ENCODE data around the gene IGSF22.
"Not testable (repeated sequence)": the region's sequence is repeated elsewhere in the genome, so short reads cannot be mapped to it uniquely, and the experiment has no call there.

Gene IGSF22

GRCh38 chr11:18684267-18684666, 41.7 kb downstream of the IGSF22 start:
- H3K4me3 ChIP-seq (ENCODE audit: low read depth, low read length), result no peak overlapping the region
- H3K27ac ChIP-seq (ENCODE audit: low read depth, low read length), result no peak overlapping the region
- no peaks in the 10 kb centered on the region for H3K4me1 ChIP-seq (ENCODE audit: control insufficient read depth, insufficient read depth, low read length, unreplicated experiment)
- no peaks in the 10 kb centered on the region for H3K36me3 ChIP-seq (ENCODE audit: insufficient read depth, low read length)
- H3K27me3 ChIP-seq (ENCODE audit: insufficient read depth, low read length), result no peaks in the 10 kb centered on the region
- H2AFZ ChIP-seq (ENCODE audit: low read length, unreplicated experiment), result no peak overlapping the region
- H3K79me2 ChIP-seq (ENCODE audit: control insufficient read depth, insufficient read depth, low read length, unreplicated experiment), result no peaks in the 10 kb centered on the region

GRCh38 chr11:18682466-18682865, 43.5 kb downstream of the IGSF22 start:
- H3K27me3 ChIP-seq (ENCODE audit: insufficient read depth, low read length), result no peaks in the 10 kb centered on the region
- H3K36me3 ChIP-seq (ENCODE audit: insufficient read depth, low read length), result no peaks in the 10 kb centered on the region
- H3K79me2 ChIP-seq (ENCODE audit: control insufficient read depth, insufficient read depth, low read length, unreplicated experiment), result no peaks in the 10 kb centered on the region
- H3K4me1 ChIP-seq (ENCODE audit: control insufficient read depth, insufficient read depth, low read length, unreplicated experiment), result no peaks in the 10 kb centered on the region
- no peak overlapping the region for H3K4me3 ChIP-seq (ENCODE audit: low read depth, low read length)
- no peak overlapping the region for H3K27ac ChIP-seq (ENCODE audit: low read depth, low read length)
- no peak overlapping the region for H2AFZ ChIP-seq (ENCODE audit: low read length, unreplicated experiment)

- H3K4me1 ChIP-seq (ENCODE audit: control insufficient read depth, insufficient read depth, low read length, unreplicated experiment); H3K4me3 ChIP-seq (ENCODE audit: low read depth, low read length); H3K27ac ChIP-seq (ENCODE audit: low read depth, low read length); H3K79me2 ChIP-seq (ENCODE audit: control insufficient read depth, insufficient read depth, low read length, unreplicated experiment); H2AFZ ChIP-seq (ENCODE audit: low read length, unreplicated experiment); H3K36me3 ChIP-seq (ENCODE audit: insufficient read depth, low read length); H3K27me3 ChIP-seq (ENCODE audit: insufficient read depth, low read length): not testable (repeated sequence)
Measured at GRCh38 chr11:18681949-18682348, 44.0 kb downstream of the IGSF22 start.

- no peaks in the 10 kb centered on the region for H3K36me3 ChIP-seq (ENCODE audit: insufficient read depth, low read length)
- no peaks in the 10 kb centered on the region for H3K27me3 ChIP-seq (ENCODE audit: insufficient read depth, low read length)
- H2AFZ ChIP-seq (ENCODE audit: low read length, unreplicated experiment), result no peak overlapping the region
- H3K27ac ChIP-seq (ENCODE audit: low read depth, low read length), result no peak overlapping the region
- no peaks in the 10 kb centered on the region for H3K4me1 ChIP-seq (ENCODE audit: control insufficient read depth, insufficient read depth, low read length, unreplicated experiment)
- no peaks in the 10 kb centered on the region for H3K79me2 ChIP-seq (ENCODE audit: control insufficient read depth, insufficient read depth, low read length, unreplicated experiment)
- no peak overlapping the region for H3K4me3 ChIP-seq (ENCODE audit: low read depth, low read length)
Measured at GRCh38 chr11:18677560-18677959, 48.4 kb downstream of the IGSF22 start.

- Histone ChIP-seq H2AFZ (ENCODE audit: low read length, unreplicated experiment) (no peak overlapping the region), H3K27ac (ENCODE audit: low read depth, low read length) (no peak overlapping the region), H3K4me3 (ENCODE audit: low read depth, low read length) (no peak overlapping the region), H3K36me3 (ENCODE audit: insufficient read depth, low read length) (no peaks in the 10 kb centered on the region), H3K79me2 (ENCODE audit: control insufficient read depth, insufficient read depth, low read length, unreplicated experiment) (no peaks in the 10 kb centered on the region), H3K27me3 (ENCODE audit: insufficient read depth, low read length) (no peaks in the 10 kb centered on the region), H3K4me1 (ENCODE audit: control insufficient read depth, insufficient read depth, low read length, unreplicated experiment) (no peaks in the 10 kb centered on the region)
Measured at GRCh38 chr11:18676803-18677202, 49.2 kb downstream of the IGSF22 start.

- not testable (repeated sequence) for H2AFZ ChIP-seq (ENCODE audit: low read length, unreplicated experiment); H3K27ac ChIP-seq (ENCODE audit: low read depth, low read length); H3K36me3 ChIP-seq (ENCODE audit: insufficient read depth, low read length); H3K27me3 ChIP-seq (ENCODE audit: insufficient read depth, low read length); H3K4me1 ChIP-seq (ENCODE audit: control insufficient read depth, insufficient read depth, low read length, unreplicated experiment); H3K79me2 ChIP-seq (ENCODE audit: control insufficient read depth, insufficient read depth, low read length, unreplicated experiment); H3K4me3 ChIP-seq (ENCODE audit: low read depth, low read length)
Measured at GRCh38 chr11:18672209-18672608, 53.8 kb downstream of the IGSF22 start.

GRCh38 chr11:18671246-18671645, 54.7 kb downstream of the IGSF22 start:
- H3K4me1 ChIP-seq (ENCODE audit: control insufficient read depth, insufficient read depth, low read length, unreplicated experiment), result peaks cover 7% of the 10 kb centered on the region
- H3K4me3 ChIP-seq (ENCODE audit: low read depth, low read length), result no peak overlapping the region
- no peaks in the 10 kb centered on the region for H3K27me3 ChIP-seq (ENCODE audit: insufficient read depth, low read length)
- H3K79me2 ChIP-seq (ENCODE audit: control insufficient read depth, insufficient read depth, low read length, unreplicated experiment), result no peaks in the 10 kb centered on the region
- H3K27ac ChIP-seq (ENCODE audit: low read depth, low read length), result no peak overlapping the region
- no peak overlapping the region for H2AFZ ChIP-seq (ENCODE audit: low read length, unreplicated experiment)
- no peaks in the 10 kb centered on the region for H3K36me3 ChIP-seq (ENCODE audit: insufficient read depth, low read length)

- no peaks in the 10 kb centered on the region for H3K36me3 ChIP-seq (ENCODE audit: insufficient read depth, low read length)
- H3K27ac ChIP-seq (ENCODE audit: low read depth, low read length), result no peak overlapping the region
- H3K4me1 ChIP-seq (ENCODE audit: control insufficient read depth, insufficient read depth, low read length, unreplicated experiment), result peaks cover 7% of the 10 kb centered on the region
- peaks cover 14% of the 10 kb centered on the region for H3K27me3 ChIP-seq (ENCODE audit: insufficient read depth, low read length)
- H3K79me2 ChIP-seq (ENCODE audit: control insufficient read depth, insufficient read depth, low read length, unreplicated experiment), result no peaks in the 10 kb centered on the region
- H2AFZ ChIP-seq (ENCODE audit: low read length, unreplicated experiment), result peak overlapping the region; percentile 10
- no peak overlapping the region for H3K4me3 ChIP-seq (ENCODE audit: low read depth, low read length)
Measured at GRCh38 chr11:18669711-18670110, 56.3 kb downstream of the IGSF22 start.

- Histone ChIP-seq H3K27me3 (ENCODE audit: insufficient read depth, low read length) (peaks cover 14% of the 10 kb centered on the region), H3K27ac (ENCODE audit: low read depth, low read length) (no peak overlapping the region), H3K79me2 (ENCODE audit: control insufficient read depth, insufficient read depth, low read length, unreplicated experiment) (no peaks in the 10 kb centered on the region), H3K4me3 (ENCODE audit: low read depth, low read length) (no peak overlapping the region), H3K36me3 (ENCODE audit: insufficient read depth, low read length) (no peaks in the 10 kb centered on the region), H2AFZ (ENCODE audit: low read length, unreplicated experiment) (peak overlapping the region; percentile 10), H3K4me1 (ENCODE audit: control insufficient read depth, insufficient read depth, low read length, unreplicated experiment) (peaks cover 7% of the 10 kb centered on the region)
Measured at GRCh38 chr11:18669219-18669596, 56.8 kb downstream of the IGSF22 start.

GRCh38 chr11:18668131-18668530, 57.9 kb downstream of the IGSF22 start:
- Histone ChIP-seq H3K27me3 (ENCODE audit: insufficient read depth, low read length) (peaks cover 14% of the 10 kb centered on the region), H3K36me3 (ENCODE audit: insufficient read depth, low read length) (no peaks in the 10 kb centered on the region), H2AFZ (ENCODE audit: low read length, unreplicated experiment) (no peak overlapping the region), H3K79me2 (ENCODE audit: control insufficient read depth, insufficient read depth, low read length, unreplicated experiment) (no peaks in the 10 kb centered on the region), H3K4me1 (ENCODE audit: control insufficient read depth, insufficient read depth, low read length, unreplicated experiment) (peaks cover 7% of the 10 kb centered on the region), H3K4me3 (ENCODE audit: low read depth, low read length) (no peak overlapping the region), H3K27ac (ENCODE audit: low read depth, low read length) (no peak overlapping the region)

GRCh38 chr11:18665353-18665872, 60.6 kb downstream of the IGSF22 start:
- H2AFZ ChIP-seq (ENCODE audit: low read length, unreplicated experiment); H3K4me1 ChIP-seq (ENCODE audit: control insufficient read depth, insufficient read depth, low read length, unreplicated experiment); H3K79me2 ChIP-seq (ENCODE audit: control insufficient read depth, insufficient read depth, low read length, unreplicated experiment); H3K4me3 ChIP-seq (ENCODE audit: low read depth, low read length); H3K27ac ChIP-seq (ENCODE audit: low read depth, low read length); H3K36me3 ChIP-seq (ENCODE audit: insufficient read depth, low read length): not testable (repeated sequence)
- peaks cover 14% of the 10 kb centered on the region for H3K27me3 ChIP-seq (ENCODE audit: insufficient read depth, low read length)
